GM19025 (cell line): ENCODE measurements around the gene SRXN1.

Experiments
- ATAC-seq: cut with Tn5 transposase; IDR thresholded peaks from one replicate; pipeline ENCODE4 v1.9.1; 2021; ENCODE audit warnings: mild to moderate bottlenecking, low read depth, moderate library complexity; ENCODE audit not compliant: unreplicated experiment

Gene SRXN1

DNA sequence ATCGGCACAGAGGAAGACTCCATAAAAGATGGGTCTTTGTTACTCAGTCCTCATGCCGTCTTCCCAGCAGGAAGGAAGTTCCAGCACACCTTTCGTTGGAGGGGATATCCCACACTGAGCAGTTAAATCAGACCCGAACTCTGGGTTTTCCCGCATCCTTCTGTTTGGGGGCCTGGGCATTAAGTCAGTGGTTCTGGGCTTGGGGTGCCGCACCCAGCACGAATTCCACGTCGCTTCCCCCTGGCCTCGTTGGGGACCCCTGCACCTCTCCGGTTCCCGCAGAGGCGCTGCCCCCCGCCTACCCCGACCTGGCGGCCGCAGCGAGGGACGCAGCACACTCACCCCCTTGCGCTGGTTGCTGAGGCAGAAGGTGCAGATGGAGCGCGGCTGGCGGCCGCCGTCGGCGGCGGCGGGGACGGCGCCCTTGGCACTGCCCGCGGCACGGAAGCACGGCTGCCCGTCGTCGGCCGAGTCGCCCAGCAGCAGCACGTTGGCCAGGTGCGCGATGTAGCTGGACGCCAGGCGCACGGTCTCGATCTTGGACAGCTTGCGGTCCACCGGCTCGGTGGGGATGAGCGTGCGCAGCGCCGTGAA is 43.5 kb downstream of the SRXN1 start:
- ATAC-seq, result no peak

DNA sequence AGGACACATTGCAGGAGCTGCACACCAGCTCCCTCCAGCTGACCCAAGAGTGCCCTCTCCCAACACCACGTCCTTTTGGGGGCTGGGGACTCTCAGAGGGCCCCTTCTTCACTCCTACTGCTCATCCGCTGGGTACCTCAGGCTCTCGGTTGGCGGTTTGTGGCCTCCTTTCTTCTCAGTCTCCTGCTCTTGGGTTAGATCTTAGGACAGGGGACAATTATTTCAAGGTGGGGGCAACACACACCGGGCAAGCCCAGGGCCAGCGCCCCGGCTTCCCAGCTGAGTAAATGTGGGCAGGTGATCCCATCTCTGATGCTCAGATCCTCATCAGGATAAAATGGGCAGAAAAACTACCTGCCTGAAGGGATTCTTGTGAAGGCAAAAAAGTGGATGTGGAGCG is 44.0 kb downstream of the SRXN1 start:
- no peak for ATAC-seq

DNA sequence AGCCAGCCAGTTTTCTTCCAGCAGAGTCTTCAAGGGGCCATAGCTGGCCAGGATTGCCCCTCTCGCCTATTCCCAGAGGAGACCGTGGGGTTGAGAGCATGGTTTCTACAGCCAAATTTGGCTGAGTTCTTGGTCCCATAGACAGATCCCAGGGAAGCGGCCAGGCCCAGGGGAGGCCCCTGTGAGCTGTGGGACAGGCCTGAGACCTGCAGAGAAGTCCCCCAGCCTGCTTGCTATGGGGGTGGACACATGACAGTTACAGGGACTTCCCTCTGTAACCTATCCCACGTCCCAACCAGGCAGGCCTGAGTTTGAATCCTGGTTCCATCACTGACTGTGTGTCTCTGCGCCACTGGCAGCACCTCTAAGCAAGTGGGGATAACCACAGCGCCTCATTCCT is 45.5 kb downstream of the SRXN1 start:
- no peak for ATAC-seq

DNA sequence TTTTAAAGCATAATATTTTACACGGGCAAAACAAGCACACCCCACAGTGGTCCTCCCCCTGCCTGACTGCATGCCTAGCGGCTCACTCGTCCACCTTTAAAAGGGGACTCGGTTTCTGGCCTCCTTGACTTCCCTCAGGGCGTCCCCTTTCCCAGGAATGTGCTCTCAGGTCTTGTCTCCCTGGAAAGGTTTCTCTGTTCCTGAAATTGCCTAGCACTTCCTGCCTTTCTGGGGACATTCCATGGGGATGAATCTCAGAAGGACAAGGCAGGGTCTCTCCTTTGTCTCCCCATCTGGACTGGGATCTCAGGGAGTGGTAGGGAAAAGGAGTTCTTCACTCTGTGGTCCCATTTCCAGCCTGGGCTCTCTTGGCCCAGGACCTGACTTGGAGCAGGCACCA is 47.8 kb downstream of the SRXN1 start:
- ATAC-seq, result no peak

DNA sequence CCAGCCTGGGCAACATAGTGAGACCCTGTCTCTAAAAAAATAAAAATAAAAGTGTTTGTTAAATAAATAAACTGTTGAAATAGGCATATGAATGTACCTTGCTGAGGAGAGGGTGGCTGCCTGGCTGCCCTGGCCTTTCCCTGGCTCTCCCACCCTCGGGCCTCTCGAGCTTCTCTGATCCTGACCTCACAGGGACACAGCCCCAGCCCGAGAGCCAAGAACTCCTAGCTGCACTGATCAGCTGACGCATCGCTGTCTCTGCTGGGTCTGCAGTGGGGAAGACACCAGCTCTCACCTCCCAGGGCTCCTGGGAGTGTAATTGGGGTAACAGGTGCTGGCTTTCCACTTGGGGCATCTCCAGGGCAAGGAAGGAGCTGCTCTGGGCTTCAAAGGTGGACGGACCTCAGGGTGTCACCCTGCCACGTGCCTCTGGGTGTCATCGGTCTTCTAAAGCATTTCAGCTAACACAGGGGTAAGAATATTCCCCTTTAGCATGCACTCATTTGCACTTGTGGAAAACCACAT is 49.8 kb downstream of the SRXN1 start:
- no peak for ATAC-seq

DNA sequence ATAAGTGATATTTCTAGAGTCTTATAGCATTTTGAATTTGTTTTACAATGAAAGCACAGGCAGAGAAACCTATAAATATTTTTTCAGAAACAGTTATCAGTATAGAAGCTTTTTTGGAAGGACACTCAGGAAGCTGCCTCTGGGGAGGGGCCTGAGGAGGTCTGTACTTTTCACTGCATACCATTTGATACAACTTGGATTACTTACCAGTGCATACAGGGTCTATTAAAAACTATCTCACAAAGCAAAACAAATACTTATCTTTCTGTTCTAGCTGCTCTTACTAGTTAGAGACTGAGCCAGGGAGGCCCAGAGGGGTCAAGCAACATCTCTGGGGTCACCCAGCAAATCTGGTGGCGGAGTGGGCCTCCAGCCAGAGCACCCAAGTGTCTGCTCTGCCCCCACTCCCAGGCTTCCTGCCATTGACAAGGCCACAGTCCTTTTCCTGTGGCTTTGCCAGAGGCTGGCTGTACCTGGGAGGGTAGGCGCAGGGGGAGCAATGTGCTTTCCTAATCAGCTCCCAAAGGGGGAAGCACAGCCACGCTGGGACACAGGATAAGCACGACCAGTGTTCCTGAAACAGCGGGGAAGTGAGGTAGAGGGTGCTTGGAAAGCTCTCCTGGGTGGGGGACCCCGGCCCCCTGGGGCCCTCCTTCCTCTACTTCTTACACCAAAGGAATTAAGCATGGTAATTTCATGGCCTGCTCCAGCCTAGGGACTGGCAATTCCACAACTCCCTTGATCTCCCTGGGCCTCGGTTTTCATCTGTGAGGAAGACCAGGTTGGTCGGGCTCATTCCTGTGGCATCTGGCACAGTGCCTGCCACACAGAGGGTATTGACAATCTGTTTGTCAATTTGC is 50.7 kb downstream of the SRXN1 start:
- ATAC-seq, result no peak

DNA sequence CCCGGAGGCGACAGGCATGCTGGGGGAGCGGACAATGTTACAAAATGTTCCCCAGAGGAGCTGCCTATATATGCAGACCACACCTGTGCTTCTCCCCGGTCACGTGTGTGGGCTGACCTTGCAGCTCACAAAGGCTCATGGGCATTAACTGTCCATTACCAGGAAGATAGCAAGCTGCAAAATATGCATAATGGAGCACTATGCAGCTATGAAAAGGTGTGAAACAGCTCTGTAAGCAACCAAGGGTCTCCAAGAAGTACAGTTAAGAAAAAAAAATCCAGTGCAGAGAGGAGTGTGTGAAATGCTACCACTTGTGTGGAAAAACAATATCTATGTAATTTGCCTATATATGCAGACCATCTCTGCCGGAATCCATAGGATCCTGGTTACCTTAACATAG is 52.3 kb downstream of the SRXN1 start:
- no peak for ATAC-seq

DNA sequence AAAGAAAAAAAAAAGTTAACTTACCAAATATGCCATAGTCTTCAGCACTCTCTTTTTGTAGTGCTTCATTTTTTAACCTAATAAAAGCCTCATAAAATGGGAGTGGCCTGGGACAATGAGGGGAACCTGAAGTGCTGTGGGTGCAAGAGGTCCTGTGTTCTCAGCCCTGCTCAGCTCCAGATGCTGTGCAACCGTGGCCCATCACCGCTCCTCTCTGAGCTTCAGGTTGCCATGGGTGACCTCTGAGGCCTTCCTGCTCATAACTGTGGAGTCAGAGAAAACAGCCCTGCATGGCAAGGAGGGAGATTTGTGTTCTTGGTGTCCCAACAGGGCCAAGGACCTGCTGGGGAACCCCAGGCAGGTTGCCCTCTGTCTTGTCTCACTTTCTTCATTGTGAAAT is 52.9 kb downstream of the SRXN1 start:
- ATAC-seq, result no peak

DNA sequence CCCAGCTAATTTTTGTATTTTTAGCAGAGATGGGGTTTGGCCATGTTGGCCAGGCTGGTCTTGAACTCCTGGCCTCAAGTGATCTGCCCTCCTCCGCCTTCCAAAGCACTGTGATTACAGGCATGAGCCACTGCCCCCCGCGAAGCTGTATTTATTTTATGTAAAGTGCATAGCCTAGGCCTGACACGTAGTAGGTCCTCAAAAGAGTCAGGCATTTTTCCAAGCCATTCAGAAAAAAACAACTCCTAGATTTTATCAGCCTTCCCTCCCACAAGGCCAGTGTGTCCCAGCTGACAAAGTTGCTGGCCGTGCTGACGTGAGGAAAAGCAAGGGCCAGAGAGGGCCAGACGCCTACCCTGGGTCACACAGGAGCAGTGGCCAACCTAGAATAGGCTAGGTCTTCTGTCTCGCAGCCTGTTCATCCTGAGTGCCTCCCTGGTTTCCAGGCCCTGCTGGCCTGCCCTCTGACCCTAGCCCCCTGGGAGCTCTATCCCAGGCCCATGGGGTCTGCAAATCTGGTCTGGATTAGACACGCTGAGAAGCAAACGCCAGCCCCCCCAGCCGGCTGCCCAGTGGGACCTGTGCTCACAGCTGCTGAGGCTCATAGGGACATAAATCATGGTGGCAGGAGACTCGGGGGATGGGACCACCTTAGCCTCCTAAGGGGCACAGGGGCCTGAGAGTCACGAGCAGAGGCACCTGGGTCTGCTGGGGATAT is 54.7 kb downstream of the SRXN1 start:
- ATAC-seq, result no peak

DNA sequence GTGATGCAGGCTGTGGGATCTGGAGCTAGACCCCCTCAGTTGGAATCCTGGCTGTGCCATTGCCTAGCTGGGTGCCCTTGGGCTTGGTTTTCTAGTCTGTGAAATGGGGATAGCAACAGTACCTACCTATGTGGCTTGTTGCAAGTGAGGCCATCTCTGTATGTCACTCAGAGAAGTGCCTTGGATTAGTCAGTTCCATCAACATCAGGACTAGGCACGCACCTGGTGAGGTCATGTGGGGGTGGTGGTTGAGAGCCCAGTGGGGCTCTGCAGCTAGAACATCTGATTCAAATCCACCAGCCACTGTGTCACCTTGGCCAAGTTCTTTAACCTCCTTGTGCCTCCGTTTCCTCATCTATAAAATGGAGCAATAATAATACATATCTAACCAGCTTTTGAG is 55.4 kb downstream of the SRXN1 start:
- ATAC-seq, result no peak
